WTC11 (cell line): Measurements from ENCODE around the gene SMARCA4. TPM values are rescaled to one million over a fixed set of nuclear protein-coding genes. Genes with fewer than 3 reads are reported as not detected.

Source experiments
- ATAC-seq: fragments of 200-7000 bp; cut with Tn5 transposase; 2 replicates; pipeline ENCODE4 v1.10.0; 2021; ENCODE audit warnings: mild to moderate bottlenecking, moderate library complexity
- CTCF ChIA-PET: fragments of 300-600 bp; sonication (Branson Sonifier 250); formaldehyde crosslinking; loops from one replicate; lab custom pipeline; 2021; ENCODE audit warnings: antibody characterized with exemption; lab: Charles Lee
- POLR2A ChIA-PET: fragments of 350-600 bp; sonication (Branson Sonifier 250); formaldehyde crosslinking; loops from one replicate; lab custom pipeline; 2021; ENCODE audit warnings: antibody characterized with exemption; lab: Charles Lee
- DNase-seq: peaks from one replicate; pipeline ENCODE4 v3.0.0; 2021; ENCODE audit warnings: low spot score
- H3K27ac Mint-ChIP-seq: 2 replicates; pipeline ENCODE4 v1.8.0; 2021; ENCODE audit warnings: mixed read lengths
- H3K27me3 Mint-ChIP-seq: 2 replicates; pipeline ENCODE4 v1.8.0; 2021; ENCODE audit warnings: low read depth, mild to moderate bottlenecking, moderate library complexity, mixed read lengths
- H3K36me3 Mint-ChIP-seq: 2 replicates; pipeline ENCODE4 v1.8.0; 2021; ENCODE audit warnings: mixed read lengths
- H3K4me1 Mint-ChIP-seq: 2 replicates; pipeline ENCODE4 v1.8.0; 2022; ENCODE audit warnings: mixed read lengths
- H3K4me3 Mint-ChIP-seq: 2 replicates; pipeline ENCODE4 v1.8.0; 2021; ENCODE audit warnings: mild to moderate bottlenecking, moderate library complexity, mixed read lengths
- H3K9me3 Mint-ChIP-seq: 2 replicates; pipeline ENCODE4 v1.8.0; 2021; ENCODE audit warnings: mixed read lengths
- ETV6 ChIP-seq: sonication (generic); formaldehyde crosslinking; IDR thresholded peaks from 2 replicates; pipeline ENCODE4 v1.8.1; 2022; ENCODE audit warnings: mild to moderate bottlenecking, missing genetic modification reagents
- FOXJ3 ChIP-seq: sonication (generic); formaldehyde crosslinking; IDR thresholded peaks from 2 replicates; pipeline ENCODE4 v1.9.0; 2021; ENCODE audit warnings: missing genetic modification reagents, mild to moderate bottlenecking, borderline replicate concordance
- GTF2I ChIP-seq: fragments of 250-450 bp; sonication (Bioruptor Pico); conservative IDR thresholded peaks from 2 replicates; pipeline ENCODE4 v1.4.0; 2021; ENCODE audit warnings: mild to moderate bottlenecking
- HMGA2 ChIP-seq: fragments of 250-450 bp; sonication (Bioruptor Pico); IDR thresholded peaks from 2 replicates; pipeline ENCODE4 v1.4.0; 2021; ENCODE audit warnings: mild to moderate bottlenecking, moderate library complexity
- NFATC4 ChIP-seq: fragments of 250-450 bp; sonication (Bioruptor Pico); IDR thresholded peaks from 2 replicates; pipeline ENCODE4 v1.9.0; 2021; ENCODE audit warnings: mild to moderate bottlenecking
- RELA ChIP-seq: sonication (generic); formaldehyde crosslinking; IDR thresholded peaks from 2 replicates; pipeline ENCODE4 v1.8.1; 2022; ENCODE audit warnings: missing genetic modification reagents, mild to moderate bottlenecking, borderline replicate concordance
- SMAD3 ChIP-seq: sonication (generic); formaldehyde crosslinking; IDR thresholded peaks from 2 replicates; pipeline ENCODE4 v1.8.0; 2022; ENCODE audit warnings: missing genetic modification reagents, mild to moderate bottlenecking, borderline replicate concordance
- TCF7 ChIP-seq: sonication (generic); formaldehyde crosslinking; IDR thresholded peaks from 2 replicates; pipeline ENCODE4 v1.8.0; 2022; ENCODE audit warnings: mild to moderate bottlenecking, low read depth, missing genetic modification reagents, moderate library complexity
- TP53 ChIP-seq: sonication (generic); formaldehyde crosslinking; IDR thresholded peaks from 2 replicates; pipeline ENCODE4 v1.8.1; 2023; ENCODE audit warnings: mild to moderate bottlenecking, missing genetic modification reagents
- ZNF219 ChIP-seq: sonication (generic); formaldehyde crosslinking; IDR thresholded peaks from 2 replicates; pipeline ENCODE4 v1.8.0; 2023; ENCODE audit warnings: missing genetic modification reagents, mild to moderate bottlenecking, borderline replicate concordance
- ZNF396 ChIP-seq: fragments of 250-450 bp; sonication (Bioruptor Pico); IDR thresholded peaks from 2 replicates; pipeline ENCODE4 v1.8.0; 2021; ENCODE audit warnings: mild to moderate bottlenecking, moderate library complexity, borderline replicate concordance
- total RNA-seq: library from RNA; stranded (reverse); gene quantifications from 3 replicates; pipeline ENCODE4 v1.2.3, GENCODE V29; 2021
- TF ChIP-seq, protein P1 (sequence below): sonication (generic); formaldehyde crosslinking; conservative IDR thresholded peaks from 2 replicates; pipeline ENCODE4 v1.8.1; 2023; ENCODE audit warnings: mild to moderate bottlenecking, low read depth, missing genetic modification reagents, moderate library complexity
- TF ChIP-seq, protein P2 (sequence below): fragments of 250-450 bp; sonication (Bioruptor Pico); IDR thresholded peaks from 2 replicates; pipeline ENCODE4 v2.1.2; 2022; ENCODE audit warnings: mild to moderate bottlenecking, moderate library complexity
- TF ChIP-seq, protein P3 (sequence below): sonication (generic); formaldehyde crosslinking; IDR thresholded peaks from 2 replicates; pipeline ENCODE4 v1.8.0; 2022; ENCODE audit warnings: missing genetic modification reagents
- TF ChIP-seq, protein P4 (sequence below): sonication (generic); formaldehyde crosslinking; IDR thresholded peaks from 2 replicates; pipeline ENCODE4 v1.8.0; 2022; ENCODE audit warnings: mild to moderate bottlenecking, missing genetic modification reagents
- TF ChIP-seq, protein P5 (sequence below): sonication (generic); formaldehyde crosslinking; IDR thresholded peaks from 2 replicates; pipeline ENCODE4 v1.8.1; 2022; ENCODE audit warnings: mild to moderate bottlenecking, moderate library complexity, missing genetic modification reagents

Gene SMARCA4
- total RNA-seq, 1 experiment from 2014 or later, result 295 TPM

DNA sequence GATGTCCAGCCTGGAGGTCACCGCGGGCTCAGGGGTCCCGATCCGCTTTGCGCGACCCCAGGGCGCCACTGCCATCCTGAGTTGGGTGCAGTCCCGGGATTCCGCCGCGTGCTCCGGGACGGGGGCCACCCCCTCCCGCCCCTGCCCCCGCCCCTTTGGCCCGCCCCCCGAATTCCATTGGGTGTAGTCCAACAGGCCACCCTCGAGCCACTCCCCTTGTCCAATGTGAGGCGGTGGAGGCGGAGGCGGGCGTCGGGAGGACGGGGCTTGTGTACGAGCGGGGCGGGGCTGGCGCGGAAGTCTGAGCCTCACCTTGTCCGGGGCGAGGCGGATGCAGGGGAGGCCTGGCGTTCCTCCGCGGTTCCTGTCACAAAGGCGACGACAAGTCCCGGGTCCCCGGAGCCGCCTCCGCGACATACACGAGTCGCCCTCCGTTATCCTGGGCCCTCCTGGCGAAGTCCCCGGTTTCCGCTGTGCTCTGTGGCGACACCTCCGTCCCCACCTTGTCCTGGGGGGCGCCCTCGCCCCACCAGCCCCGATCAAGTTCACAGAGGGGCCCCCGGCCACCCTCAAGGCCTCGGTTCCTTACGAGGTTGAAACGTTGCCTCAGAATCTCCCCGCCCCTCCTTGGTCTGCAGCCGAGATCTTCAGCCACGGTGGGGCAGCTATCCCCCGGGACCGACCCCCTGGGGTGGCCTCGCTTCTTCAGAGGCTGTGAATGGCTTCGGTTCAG lies 129.6 kb downstream of the SMARCA4 start (continued):
- TF ChIP-seq, protein P1, sequence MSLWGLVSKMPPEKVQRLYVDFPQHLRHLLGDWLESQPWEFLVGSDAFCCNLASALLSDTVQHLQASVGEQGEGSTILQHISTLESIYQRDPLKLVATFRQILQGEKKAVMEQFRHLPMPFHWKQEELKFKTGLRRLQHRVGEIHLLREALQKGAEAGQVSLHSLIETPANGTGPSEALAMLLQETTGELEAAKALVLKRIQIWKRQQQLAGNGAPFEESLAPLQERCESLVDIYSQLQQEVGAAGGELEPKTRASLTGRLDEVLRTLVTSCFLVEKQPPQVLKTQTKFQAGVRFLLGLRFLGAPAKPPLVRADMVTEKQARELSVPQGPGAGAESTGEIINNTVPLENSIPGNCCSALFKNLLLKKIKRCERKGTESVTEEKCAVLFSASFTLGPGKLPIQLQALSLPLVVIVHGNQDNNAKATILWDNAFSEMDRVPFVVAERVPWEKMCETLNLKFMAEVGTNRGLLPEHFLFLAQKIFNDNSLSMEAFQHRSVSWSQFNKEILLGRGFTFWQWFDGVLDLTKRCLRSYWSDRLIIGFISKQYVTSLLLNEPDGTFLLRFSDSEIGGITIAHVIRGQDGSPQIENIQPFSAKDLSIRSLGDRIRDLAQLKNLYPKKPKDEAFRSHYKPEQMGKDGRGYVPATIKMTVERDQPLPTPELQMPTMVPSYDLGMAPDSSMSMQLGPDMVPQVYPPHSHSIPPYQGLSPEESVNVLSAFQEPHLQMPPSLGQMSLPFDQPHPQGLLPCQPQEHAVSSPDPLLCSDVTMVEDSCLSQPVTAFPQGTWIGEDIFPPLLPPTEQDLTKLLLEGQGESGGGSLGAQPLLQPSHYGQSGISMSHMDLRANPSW, result no peak
- TF ChIP-seq, protein P2, sequence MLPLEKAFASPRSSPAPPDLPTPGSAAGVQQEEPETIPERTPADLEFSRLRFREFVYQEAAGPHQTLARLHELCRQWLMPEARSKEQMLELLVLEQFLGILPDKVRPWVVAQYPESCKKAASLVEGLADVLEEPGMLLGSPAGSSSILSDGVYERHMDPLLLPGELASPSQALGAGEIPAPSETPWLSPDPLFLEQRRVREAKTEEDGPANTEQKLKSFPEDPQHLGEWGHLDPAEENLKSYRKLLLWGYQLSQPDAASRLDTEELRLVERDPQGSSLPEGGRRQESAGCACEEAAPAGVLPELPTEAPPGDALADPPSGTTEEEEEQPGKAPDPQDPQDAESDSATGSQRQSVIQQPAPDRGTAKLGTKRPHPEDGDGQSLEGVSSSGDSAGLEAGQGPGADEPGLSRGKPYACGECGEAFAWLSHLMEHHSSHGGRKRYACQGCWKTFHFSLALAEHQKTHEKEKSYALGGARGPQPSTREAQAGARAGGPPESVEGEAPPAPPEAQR (CRISPR knock-in tag), result no peak
- TF ChIP-seq TP53 (CRISPR knock-in tag) (no peak), RELA (no peak), ETV6 (CRISPR knock-in tag) (no peak), NFATC4 (CRISPR knock-in tag) (no peak), ZNF396 (CRISPR knock-in tag) (no peak), FOXJ3 (CRISPR knock-in tag) (no peak), GTF2I (CRISPR knock-in tag) (no peak)
- TF ChIP-seq, protein P3, sequence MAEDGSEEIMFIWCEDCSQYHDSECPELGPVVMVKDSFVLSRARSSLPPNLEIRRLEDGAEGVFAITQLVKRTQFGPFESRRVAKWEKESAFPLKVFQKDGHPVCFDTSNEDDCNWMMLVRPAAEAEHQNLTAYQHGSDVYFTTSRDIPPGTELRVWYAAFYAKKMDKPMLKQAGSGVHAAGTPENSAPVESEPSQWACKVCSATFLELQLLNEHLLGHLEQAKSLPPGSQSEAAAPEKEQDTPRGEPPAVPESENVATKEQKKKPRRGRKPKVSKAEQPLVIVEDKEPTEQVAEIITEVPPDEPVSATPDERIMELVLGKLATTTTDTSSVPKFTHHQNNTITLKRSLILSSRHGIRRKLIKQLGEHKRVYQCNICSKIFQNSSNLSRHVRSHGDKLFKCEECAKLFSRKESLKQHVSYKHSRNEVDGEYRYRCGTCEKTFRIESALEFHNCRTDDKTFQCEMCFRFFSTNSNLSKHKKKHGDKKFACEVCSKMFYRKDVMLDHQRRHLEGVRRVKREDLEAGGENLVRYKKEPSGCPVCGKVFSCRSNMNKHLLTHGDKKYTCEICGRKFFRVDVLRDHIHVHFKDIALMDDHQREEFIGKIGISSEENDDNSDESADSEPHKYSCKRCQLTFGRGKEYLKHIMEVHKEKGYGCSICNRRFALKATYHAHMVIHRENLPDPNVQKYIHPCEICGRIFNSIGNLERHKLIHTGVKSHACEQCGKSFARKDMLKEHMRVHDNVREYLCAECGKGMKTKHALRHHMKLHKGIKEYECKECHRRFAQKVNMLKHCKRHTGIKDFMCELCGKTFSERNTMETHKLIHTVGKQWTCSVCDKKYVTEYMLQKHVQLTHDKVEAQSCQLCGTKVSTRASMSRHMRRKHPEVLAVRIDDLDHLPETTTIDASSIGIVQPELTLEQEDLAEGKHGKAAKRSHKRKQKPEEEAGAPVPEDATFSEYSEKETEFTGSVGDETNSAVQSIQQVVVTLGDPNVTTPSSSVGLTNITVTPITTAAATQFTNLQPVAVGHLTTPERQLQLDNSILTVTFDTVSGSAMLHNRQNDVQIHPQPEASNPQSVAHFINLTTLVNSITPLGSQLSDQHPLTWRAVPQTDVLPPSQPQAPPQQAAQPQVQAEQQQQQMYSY (CRISPR knock-in tag), result no peak

DNA sequence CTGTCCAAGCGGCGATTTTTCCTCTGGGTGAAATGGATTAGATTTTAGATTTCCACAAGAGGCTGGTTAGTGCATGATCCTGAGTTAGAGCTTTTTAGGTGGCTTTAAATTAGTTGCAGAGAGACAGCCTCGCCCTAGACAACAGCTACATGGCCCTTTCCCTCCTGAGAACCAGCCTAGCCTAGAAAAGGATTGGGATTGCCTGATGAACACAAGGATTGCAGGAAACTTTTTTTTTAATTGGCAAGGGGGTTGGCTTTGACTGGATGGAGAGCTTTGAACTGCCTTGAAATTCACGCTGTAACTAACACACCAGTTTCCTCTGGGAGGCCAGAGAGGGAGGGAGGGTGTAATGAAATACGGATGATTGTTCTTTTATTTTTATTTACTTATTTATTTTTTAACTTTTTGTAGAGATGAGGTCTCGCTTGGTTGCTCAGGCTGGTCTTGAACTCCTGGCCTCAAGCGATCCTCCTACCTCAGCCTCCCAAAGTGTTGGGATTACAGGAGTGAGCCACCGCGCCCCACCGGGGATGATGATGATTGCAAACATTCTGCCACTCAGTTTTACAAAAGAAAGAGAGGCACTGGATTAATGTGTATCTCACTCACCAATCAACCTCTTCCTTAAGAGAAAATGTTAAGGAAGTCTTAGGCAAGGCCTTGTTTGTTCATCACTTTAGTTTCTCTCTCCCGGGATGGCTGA lies 130.3 kb downstream of the SMARCA4 start:
- H3K36me3 Mint-ChIP-seq, result peaks cover 38% of the 10 kb centered on the region
- no peaks in the 10 kb centered on the region for H3K9me3 Mint-ChIP-seq
- TF ChIP-seq, protein P4, sequence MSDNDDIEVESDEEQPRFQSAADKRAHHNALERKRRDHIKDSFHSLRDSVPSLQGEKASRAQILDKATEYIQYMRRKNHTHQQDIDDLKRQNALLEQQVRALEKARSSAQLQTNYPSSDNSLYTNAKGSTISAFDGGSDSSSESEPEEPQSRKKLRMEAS (CRISPR knock-in tag), result no peak
- no peak for TF ChIP-seq SMAD3 (CRISPR knock-in tag)
- TF ChIP-seq HMGA2 (CRISPR knock-in tag), result no peak
- no peak for TF ChIP-seq ZNF219 (CRISPR knock-in tag)
- TF ChIP-seq, protein P1, result no peak
- no peak for TF ChIP-seq TCF7 (CRISPR knock-in tag)
- TF ChIP-seq, protein P5, sequence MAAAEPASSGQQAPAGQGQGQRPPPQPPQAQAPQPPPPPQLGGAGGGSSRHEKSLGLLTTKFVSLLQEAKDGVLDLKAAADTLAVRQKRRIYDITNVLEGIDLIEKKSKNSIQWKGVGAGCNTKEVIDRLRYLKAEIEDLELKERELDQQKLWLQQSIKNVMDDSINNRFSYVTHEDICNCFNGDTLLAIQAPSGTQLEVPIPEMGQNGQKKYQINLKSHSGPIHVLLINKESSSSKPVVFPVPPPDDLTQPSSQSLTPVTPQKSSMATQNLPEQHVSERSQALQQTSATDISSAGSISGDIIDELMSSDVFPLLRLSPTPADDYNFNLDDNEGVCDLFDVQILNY (CRISPR knock-in tag), result no peak
- TF ChIP-seq, all 79 proteins: peak for 0
- POLR2A ChIA-PET, result interaction anchor here (0.6 to 0.8 kb wide), 2 partner anchors 27 to 1212 kb away, joined by 3 to 4 read pairs; no protein-coding TSS in a partner anchor
- DNase-seq, result no peak
- no peak for ATAC-seq
- Mint-ChIP-seq H3K4me3 (peak overlapping the region; percentile 94), H3K27ac (peak overlapping the region; percentile 94), H3K4me1 (peaks cover 50% of the 10 kb centered on the region), H3K27me3 (no peaks in the 10 kb centered on the region)
- CTCF ChIA-PET, result interaction anchor here (2.4 to 2.6 kb wide), 3 partner anchors 149 to 154 kb away, joined by 7 to 12 read pairs (median 9); no protein-coding TSS in a partner anchor
